H1 (cell line): ENCODE data around the gene ZNF598. TPM values are rescaled to one million over a fixed set of nuclear protein-coding genes. Genes with fewer than 3 reads are reported as not detected.
"Not testable (repeated sequence)": the region's sequence is repeated elsewhere in the genome, so short reads cannot be mapped to it uniquely, and the experiment has no call there.

Experiments used
- CTCF ChIA-PET: fragments of 300-600 bp; sonication (Branson Sonifier 250); formaldehyde crosslinking; loops from one replicate; lab custom pipeline; 2021; ENCODE audit not compliant: partially characterized antibody; lab: Charles Lee
- POLR2A ChIA-PET: fragments of 300-600 bp; sonication (Branson Sonifier 250); formaldehyde crosslinking; loops from one replicate; lab custom pipeline; 2021; ENCODE audit warnings: inconsistent platforms; ENCODE audit not compliant: partially characterized antibody; lab: Charles Lee
- DNase-seq, 2 experiments: peaks; one replicate each; pipeline versions ENCODE4 v3.0.0 to v3.0.0-alpha.2; 2010 to 2022; ENCODE audit warnings: low spot score in 2 of 2, low read depth in 1 of 2, mixed read lengths in 1 of 2
- FAIRE-seq: peaks from 2 replicates; lab custom pipeline; 2011; peaks lifted over from hg19 to GRCh38; lab: Jason Lieb, UNC
- H2AFZ ChIP-seq: 2 replicates; pipeline ENCODE4 v1.8.1; 2012; ENCODE audit warnings: low read length, inconsistent platforms
- H2AK5ac ChIP-seq: 2 replicates; pipeline ENCODE4 v1.6.1; 2013; ENCODE audit warnings: low read depth, low read length
- H2BK120ac ChIP-seq: replicated peaks from 2 replicates; pipeline ENCODE3; 2013; ENCODE audit warnings: low read depth, low read length, inconsistent platforms
- H2BK12ac ChIP-seq: 2 replicates; pipeline ENCODE4 v1.6.1; 2013; ENCODE audit warnings: low read depth, low read length
- H2BK15ac ChIP-seq: 2 replicates; pipeline ENCODE4 v1.6.1; 2013; ENCODE audit warnings: low read length
- H2BK20ac ChIP-seq: 2 replicates; pipeline ENCODE4 v1.6.1; 2013; ENCODE audit warnings: low read length
- H2BK5ac ChIP-seq: 2 replicates; pipeline ENCODE4 v1.6.1; 2013; ENCODE audit warnings: low read depth, low read length
- H3K14ac ChIP-seq: 2 replicates; pipeline ENCODE4 v1.6.1; 2013; ENCODE audit warnings: inconsistent platforms; ENCODE audit not compliant: insufficient read length
- H3K18ac ChIP-seq: 2 replicates; pipeline ENCODE4 v1.6.1; 2013; ENCODE audit warnings: low read length; ENCODE audit errors: extremely low read depth
- H3K23ac ChIP-seq: 2 replicates; pipeline ENCODE4 v1.6.1; 2013; ENCODE audit warnings: inconsistent platforms; ENCODE audit not compliant: insufficient read length
- H3K23me2 ChIP-seq: 2 replicates; pipeline ENCODE4 v1.6.1; 2013; ENCODE audit warnings: low read depth, low read length
- H3K27ac ChIP-seq: 2 replicates; pipeline ENCODE4 v1.6.1; 2011; ENCODE audit warnings: low read depth, low read length, inconsistent platforms
- H3K27me3 ChIP-seq, 4 experiments: replicated peaks in 1 of 4; 1 replicate in 1 of 4; 2 replicates in 3 of 4; pipeline versions ENCODE4 v1.6.1 to v1.8.1; 2011 to 2013; ENCODE audit warnings: low read length in 3 of 4, mild to moderate bottlenecking in 3 of 4, inconsistent platforms in 2 of 4, mixed read lengths in 2 of 4, moderate library complexity in 1 of 4; ENCODE audit not compliant: control insufficient read depth in 3 of 4, insufficient read depth in 3 of 4; ENCODE audit errors: extremely low read depth in 1 of 4
- H3K36me3 ChIP-seq, 4 experiments: 2 replicates each; pipeline versions ENCODE4 v1.6.1 to v1.8.1; 2011 to 2013; ENCODE audit warnings: mild to moderate bottlenecking in 4 of 4, low read length in 3 of 4, moderate library complexity in 2 of 4, control low read depth in 1 of 4, inconsistent platforms in 1 of 4; ENCODE audit not compliant: insufficient read depth in 4 of 4, control insufficient read depth in 2 of 4
- H3K4ac ChIP-seq: replicated peaks from 2 replicates; pipeline ENCODE3; 2013; ENCODE audit warnings: low read length, low read depth, mixed read lengths, inconsistent platforms; ENCODE audit not compliant: insufficient read length
- H3K4me1 ChIP-seq, 4 experiments: replicated peaks in 1 of 4; 1 replicate in 1 of 4; 2 replicates in 3 of 4; pipeline versions ENCODE4 v1.6.1 to v1.8.1; 2011 to 2013; ENCODE audit warnings: low read length in 3 of 4, inconsistent platforms in 2 of 4, mixed read lengths in 1 of 4; ENCODE audit not compliant: insufficient read depth in 4 of 4, control insufficient read depth in 3 of 4
- H3K4me2 ChIP-seq, 2 experiments: 2 replicates each; pipeline versions ENCODE4 v1.6.1 to v1.8.1; 2011 to 2013; ENCODE audit warnings: low read depth in 2 of 2, low read length in 2 of 2, control low read depth in 1 of 2, inconsistent platforms in 1 of 2, mild to moderate bottlenecking in 1 of 2; ENCODE audit not compliant: insufficient read depth in 1 of 2
- H3K4me3 ChIP-seq, 4 experiments: fragments of 200-600, 300-600 bp in 1 of 4; sonication (generic), shearing (Covaris generic), sonication (Bioruptor Twin) in 1 of 4; 2 replicates each; pipeline versions ENCODE4 v1.5.1 to v1.8.1; 2011 to 2016; ENCODE audit warnings: low read length in 4 of 4, low read depth in 3 of 4, control low read depth in 2 of 4, inconsistent platforms in 2 of 4, mild to moderate bottlenecking in 2 of 4, mixed read lengths in 1 of 4, moderate library complexity in 1 of 4; ENCODE audit not compliant: insufficient read depth in 2 of 4; ENCODE audit errors: extremely low read depth in 1 of 4
- H3K56ac ChIP-seq: replicated peaks from 2 replicates; pipeline ENCODE3; 2013; ENCODE audit warnings: low read depth, mild to moderate bottlenecking, mixed read lengths, low read length, inconsistent platforms; ENCODE audit not compliant: insufficient read length
- H3K79me1 ChIP-seq: 2 replicates; pipeline ENCODE4 v1.6.1; 2013; ENCODE audit warnings: low read depth, low read length, control low read depth
- H3K79me2 ChIP-seq, 2 experiments: 2 replicates each; pipeline versions ENCODE4 v1.6.1 to v1.8.1; 2012 to 2013; ENCODE audit warnings: low read length in 2 of 2, mild to moderate bottlenecking in 2 of 2, inconsistent platforms in 1 of 2; ENCODE audit not compliant: insufficient read depth in 2 of 2, control insufficient read depth in 1 of 2
- H3K9ac ChIP-seq, 4 experiments: replicated peaks in 1 of 4; 1 replicate in 1 of 4; 2 replicates in 3 of 4; pipeline versions ENCODE4 v1.6.1 to v1.8.1; 2011 to 2013; ENCODE audit warnings: low read depth in 3 of 4, low read length in 3 of 4, control low read depth in 2 of 4, mild to moderate bottlenecking in 2 of 4, moderate library complexity in 2 of 4, inconsistent platforms in 1 of 4; ENCODE audit errors: extremely low read depth in 1 of 4
- H3K9me3 ChIP-seq, 2 experiments: 2 replicates each; pipeline versions ENCODE4 v1.6.1 to v1.8.1; 2012 to 2013; ENCODE audit warnings: mild to moderate bottlenecking in 2 of 2, moderate library complexity in 2 of 2, control low read depth in 1 of 2, inconsistent platforms in 1 of 2, low read depth in 1 of 2, low read length in 1 of 2, mixed read lengths in 1 of 2; ENCODE audit not compliant: insufficient read depth in 2 of 2
- H4K20me1 ChIP-seq, 2 experiments: replicated peaks in 1 of 2; 2 replicates each; pipeline versions ENCODE3 to v1.8.1; 2011 to 2013; ENCODE audit warnings: inconsistent platforms in 2 of 2, low read length in 2 of 2, mild to moderate bottlenecking in 1 of 2; ENCODE audit not compliant: insufficient read depth in 2 of 2, control insufficient read depth in 1 of 2
- H4K5ac ChIP-seq: 2 replicates; pipeline ENCODE4 v1.6.1; 2013; ENCODE audit warnings: low read length, low read depth, mixed read lengths, inconsistent platforms; ENCODE audit not compliant: insufficient read length
- H4K8ac ChIP-seq: 2 replicates; pipeline ENCODE4 v1.8.0; 2013; ENCODE audit warnings: mild to moderate bottlenecking, moderate library complexity, low read length, inconsistent platforms; ENCODE audit not compliant: insufficient read depth; ENCODE audit errors: extremely low read depth
- H4K91ac ChIP-seq: replicated peaks from 2 replicates; pipeline ENCODE3; 2013; ENCODE audit warnings: low read length, mixed read lengths, inconsistent platforms; ENCODE audit not compliant: insufficient read length
- WGBS, 2 experiments: shearing (Covaris generic) in 1 of 2; methylation state at CpG; one replicate each; pipeline versions ENCODE4 v1.1.6 to v1.1.7; 2013 to 2015; ENCODE audit warnings: low lambda C conversion rate in 2 of 2, mixed read lengths in 2 of 2, inconsistent platforms in 1 of 2, low coverage in 1 of 2, missing lambda C conversion rate in 1 of 2; ENCODE audit not compliant: insufficient replicate concordance in 2 of 2, insufficient coverage in 1 of 2, insufficient read length in 1 of 2; ENCODE audit errors: extremely low coverage in 1 of 2, missing lambda C conversion rate in 1 of 2; 5-methylcytosine and 5-hydroxymethylcytosine counted together
- polyA plus RNA-seq, 7 experiments: library from polyadenylated mRNA; depleted of rRNA in 3 of 7; stranded (reverse) in 5 of 7; unstranded in 2 of 7; fragments of >200 nt in 5 of 7; fragments of 200-250 nt in 2 of 7; gene quantifications; 1 replicate in 5 of 7; 2 replicates in 1 of 7; 4 replicates in 1 of 7; pipeline versions ENCODE4 v1.2.1 to v1.2.3, GENCODE V29; 2011 to 2013; ENCODE audit warnings: missing spikeins in 2 of 7, mixed read lengths in 2 of 7
- total RNA-seq: library from RNA; stranded (reverse); fragmentation: NEBNext Ultra II Directional; extraction: Animal tissue kit (Norgen Biotek cat#: 25700); gene quantifications from 2 replicates; pipeline ENCODE4 v1.2.1, GENCODE V29; 2021

Gene ZNF598
- total and polyA plus RNA-seq, 2 of the 8 experiments (the other 6 are each of a cell fraction or from before 2014, with no cell fraction given) = 29.3 to 47.6 TPM

GRCh38 chr16:1957434-1958142, 52.0 kb downstream of the ZNF598 start:
- H3K23ac ChIP-seq, H4K5ac ChIP-seq, FAIRE-seq, H2BK15ac ChIP-seq, H3K4me2 ChIP-seq, H3K79me2 ChIP-seq, DNase-seq, H2BK5ac ChIP-seq, H3K14ac ChIP-seq, H2AFZ ChIP-seq, H2BK20ac ChIP-seq, H3K9ac ChIP-seq, H3K23me2 ChIP-seq, H3K18ac ChIP-seq, H3K4me3 ChIP-seq, H2AK5ac ChIP-seq, H3K4me1 ChIP-seq, H3K27ac ChIP-seq, H4K91ac ChIP-seq, H3K56ac ChIP-seq, H3K4ac ChIP-seq, H3K79me1 ChIP-seq, H3K27me3 ChIP-seq, H4K8ac ChIP-seq, H2BK12ac ChIP-seq, H3K9me3 ChIP-seq, H2BK120ac ChIP-seq, H4K20me1 ChIP-seq: not testable (repeated sequence)
- CTCF ChIA-PET = interaction anchor here (1.1 to 1.8 kb wide), 3 partner anchors 13 to 21 kb away, joined by 3 to 8 read pairs (median 4); partner anchors contain the start of gene TBL3
- H3K36me3 ChIP-seq = peaks cover 7 to 18% (median 14%) of the 10 kb centered on the region in 4 experiments
- WGBS, 2 experiments = 91% methylated on average over 20 of the region's 22 CpGs; no CpG with 5 or more reads in 1 of the 2 experiments
- POLR2A ChIA-PET = interaction anchor here (1.3 to 19.8 kb wide), 5 partner anchors 9 to 187 kb away, joined by 4 to 736 read pairs (median 105); partner anchors contain the start of genes GFER, MSRB1, NME3 and NOXO1
